Left colon (tissue), 2 donors: ENCODE data around the gene PDGFA. TPM values are rescaled to one million over a fixed set of nuclear protein-coding genes. Genes with fewer than 3 reads are reported as not detected.

Experiments
- ATAC-seq: fragments of 200-7000 bp; cut with Tn5 transposase; one replicate; pipeline ENCODE4 v1.9.1; 2020; ENCODE audit warnings: mild to moderate bottlenecking, moderate library complexity
- DNase-seq, 2 donors: peaks; one replicate each; pipeline ENCODE4 v3.0.0-alpha.2; 2020
- intact Hi-C, 2 donors: fragments of 100-400 bp; cut with DNase I in 1 of 2; cut with micrococcal nuclease in 1 of 2; formaldehyde crosslinking; loops; one replicate each; pipeline versions ENCODE4 v1.11.2 to v1.14.0; 2022; cut with DNase I, micrococcal nuclease
- total RNA-seq, 2 donors: library from RNA; stranded (reverse); fragmentation: NEBNext Ultra II Directional; extraction: Animal tissue kit (Norgen Biotek cat#: 25700); gene quantifications; one replicate each; pipeline ENCODE4 v1.2.1, GENCODE V29; 2021
- donor health status: DM: no; HTN: no; CAD: no.
- donor health status: DM: yes; HTN: yes; CAD: no.

Gene PDGFA
- total RNA-seq, 2 donors from 2014 or later: 58.7 to 80.2 TPM

- intact Hi-C loops: no loop called here
- DNase-seq: peak in 1 of 2 donors; percentile 4
- no peak for ATAC-seq
These were observed 35.1 kb downstream of the PDGFA start for GRCh38 chr7:484356-485101.

DNA sequence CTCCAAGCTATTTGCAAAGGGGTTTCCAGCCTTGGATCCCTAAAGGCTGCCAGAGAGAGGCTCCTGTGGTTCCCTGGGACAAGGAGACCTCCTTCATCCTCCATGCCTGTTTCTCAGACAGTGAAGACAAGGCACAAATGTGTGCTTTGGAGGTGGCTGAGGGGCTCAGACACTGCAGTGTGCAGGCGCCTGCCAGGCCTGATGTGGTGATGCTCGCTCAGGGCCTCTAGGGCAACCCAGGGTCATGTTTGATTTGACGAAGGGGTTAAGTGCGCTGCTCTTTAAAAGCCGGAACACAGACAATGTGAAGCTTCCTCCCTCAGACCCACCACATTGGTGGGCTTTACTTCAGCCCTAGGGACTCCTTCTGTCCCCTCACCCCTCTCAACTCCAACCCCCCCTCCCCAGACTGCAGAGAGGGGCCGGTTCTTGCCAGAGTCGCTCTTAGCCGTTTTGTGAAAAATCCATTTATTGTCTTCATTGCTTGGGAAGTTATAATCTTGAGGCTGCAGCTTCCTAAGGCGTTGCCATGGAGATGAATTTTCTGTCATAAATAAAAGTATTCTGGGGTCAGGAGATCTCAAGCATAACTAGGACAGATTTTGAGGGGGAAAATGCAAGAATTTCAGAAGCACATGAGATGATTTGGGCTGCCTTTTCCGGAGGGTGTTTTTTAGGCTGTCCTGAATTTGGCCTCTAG is 35.8 kb downstream of the PDGFA start:
- no peak for DNase-seq
- intact Hi-C loops: no loop called here
- no peak for ATAC-seq

DNA sequence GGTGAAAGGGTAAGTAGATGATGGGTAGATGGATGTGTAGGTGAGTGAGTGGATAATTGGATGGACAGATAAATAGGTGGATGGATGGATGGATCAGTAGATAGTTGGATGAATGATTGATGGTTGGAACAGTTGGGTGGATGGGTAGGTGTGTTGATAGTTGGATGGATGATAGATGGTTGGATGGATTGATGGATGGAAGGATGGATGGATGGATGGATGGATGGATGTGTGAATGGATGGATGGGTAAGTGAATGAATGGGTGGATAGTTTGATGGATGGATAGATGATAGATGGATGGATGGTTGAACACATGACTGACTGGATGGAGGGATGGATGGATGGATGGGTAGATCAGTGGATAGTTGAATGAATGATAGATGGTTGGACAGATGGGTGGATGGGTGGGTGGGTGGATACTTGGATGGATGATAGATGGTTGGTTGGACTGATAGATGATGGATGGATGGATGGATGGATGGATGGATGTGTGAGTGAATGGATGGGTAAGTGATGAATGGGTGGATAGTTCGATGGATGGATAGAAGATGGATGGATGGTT is 37.0 kb downstream of the PDGFA start:
- no peak for DNase-seq
- intact Hi-C loops: no loop called here
- ATAC-seq: no peak

GRCh38 chr7:481219-481930 is 38.3 kb downstream of the PDGFA start:
- ATAC-seq (no peak), DNase-seq (peak; percentile 1 to 9)
- intact Hi-C loops: no loop called here

- intact Hi-C loops: no loop called here
- DNase-seq (peak; percentile 4 to 21), ATAC-seq (no peak)
These were observed 39.0 kb downstream of the PDGFA start for GRCh38 chr7:480531-481218.

GRCh38 chr7:479948-480499 is 39.6 kb downstream of the PDGFA start:
- DNase-seq (peak; percentile 0 to 19), ATAC-seq (no peak)
- intact Hi-C loops: no loop called here

DNA sequence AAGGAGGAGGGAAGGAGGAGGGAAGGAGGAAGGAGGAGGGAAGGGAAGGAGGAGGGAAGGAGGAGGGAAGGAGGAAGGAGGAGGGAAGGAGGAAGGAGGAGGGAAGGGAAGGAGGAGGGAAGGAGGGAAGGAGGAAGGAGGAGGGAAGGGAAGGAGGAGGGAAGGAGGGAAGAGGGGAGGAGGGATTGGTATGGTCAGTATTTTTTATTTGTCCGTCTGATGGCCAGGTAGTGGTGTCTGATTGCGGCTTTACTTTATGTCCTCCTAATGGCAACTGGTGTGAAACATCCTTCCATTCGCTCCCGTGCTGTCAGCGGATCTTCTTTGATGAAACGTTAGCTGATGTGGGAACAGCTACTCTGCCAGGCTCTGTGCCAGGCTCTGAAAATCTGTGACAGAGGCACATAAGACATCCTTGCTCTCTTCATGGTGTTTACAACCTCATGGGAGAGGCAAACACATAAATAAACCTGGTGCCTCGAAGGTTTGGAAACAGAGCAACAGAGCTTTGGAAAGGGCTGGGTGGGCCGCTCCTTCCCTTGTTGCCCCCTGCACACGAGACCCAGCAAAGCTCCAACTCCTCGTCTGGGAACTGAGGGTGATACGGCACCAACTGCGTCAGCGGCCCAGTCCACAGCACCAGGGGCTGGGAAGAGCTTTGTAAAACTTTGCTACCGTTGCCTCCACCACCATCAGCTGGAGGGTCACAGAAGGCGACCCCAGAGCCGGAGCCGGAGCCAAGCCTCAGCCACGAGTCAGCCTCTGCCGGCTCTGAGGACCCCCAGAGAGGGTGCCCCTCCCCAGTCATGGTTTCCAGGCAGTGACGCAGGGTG is 40.3 kb downstream of the PDGFA start:
- ATAC-seq (no peak), DNase-seq (peak; percentile 4 to 19)
- intact Hi-C loops: no loop called here

- intact Hi-C loops: no loop called here
- ATAC-seq (no peak), DNase-seq (peak; percentile 0 to 9)
These were observed 41.9 kb downstream of the PDGFA start for GRCh38 chr7:477626-478220.

DNA sequence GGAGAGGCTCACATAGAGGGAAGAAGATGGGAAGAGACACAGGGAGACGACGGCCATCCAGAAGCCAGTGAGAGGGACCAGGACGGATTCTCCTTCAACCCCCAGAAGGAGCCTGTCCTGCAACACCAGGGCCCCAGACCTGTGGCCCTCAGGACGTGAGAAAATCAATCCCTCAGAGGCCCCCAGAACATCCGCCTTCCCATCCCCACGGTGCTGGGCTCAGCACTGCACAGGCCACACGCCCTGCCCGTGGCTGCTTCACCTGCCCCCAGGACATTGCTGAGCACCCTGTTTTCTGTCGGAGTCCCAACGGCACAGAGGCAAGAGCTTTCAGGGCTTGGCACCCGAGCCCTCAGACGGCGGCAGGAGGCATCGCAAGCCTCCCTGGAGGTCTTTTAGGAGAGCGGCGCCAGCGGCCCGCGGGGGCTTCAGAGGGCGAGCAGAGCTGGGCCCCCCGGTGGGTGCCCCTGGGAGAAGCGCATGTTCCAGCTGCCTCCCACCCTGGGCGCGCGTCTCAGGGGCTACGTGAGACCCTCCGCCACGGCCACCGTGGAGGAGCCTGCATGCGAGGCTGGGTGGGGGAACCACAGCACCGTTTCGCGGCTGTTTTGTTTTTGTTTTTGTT is 42.8 kb downstream of the PDGFA start:
- peak; percentile 0 to 10 for DNase-seq
- no peak for ATAC-seq

GRCh38 chr7:475951-476441 is 43.6 kb downstream of the PDGFA start:
- DNase-seq: peak; percentile 1 to 10
- no peak for ATAC-seq
- intact Hi-C loops: no loop called here

More for the DNA sequence above, 42.8 kb downstream of the PDGFA start:
- intact Hi-C loops: no loop called here

- DNase-seq (no peak), ATAC-seq (no peak)
- intact Hi-C loops: no loop called here
These were observed 44.3 kb downstream of the PDGFA start for GRCh38 chr7:475425-475728.

GRCh38 chr7:474605-475424 is 44.8 kb downstream of the PDGFA start:
- ATAC-seq: no peak
- DNase-seq: peak; percentile 2 to 12
- intact Hi-C loops: no loop called here

- peak in 1 of 2 donors; percentile 2 for DNase-seq
- intact Hi-C loops: no loop called here
- no peak for ATAC-seq
These were observed 45.6 kb downstream of the PDGFA start for GRCh38 chr7:473870-474604.

GRCh38 chr7:473211-473734 is 46.4 kb downstream of the PDGFA start:
- intact Hi-C loops: no loop called here
- DNase-seq (peak; percentile 3 to 18), ATAC-seq (no peak)

DNA sequence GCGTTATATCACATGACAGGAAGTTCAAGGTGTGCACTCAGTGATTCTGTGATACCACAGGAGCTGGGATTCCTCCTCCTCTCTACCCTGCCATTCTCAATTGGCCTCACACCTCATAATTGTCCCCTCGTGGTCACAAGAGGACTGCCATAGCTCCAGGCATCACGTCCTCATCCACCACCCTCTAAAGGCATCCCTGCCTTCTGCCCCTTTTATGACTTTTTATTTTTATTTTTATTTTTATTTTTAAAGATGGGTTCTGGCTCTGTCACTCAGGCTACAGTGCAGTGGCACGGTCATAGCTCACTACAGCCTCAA is 47.0 kb downstream of the PDGFA start:
- peak; percentile 0 to 8 for DNase-seq
- no peak for ATAC-seq
- intact Hi-C loops: no loop called here
